ENCODE data around the gene SLC28A3. TPM values are rescaled to one million over a fixed set of nuclear protein-coding genes. Genes with fewer than 3 reads are reported as not detected.
A peak's percentile ranks its signal among the peaks of the same experiment; 100 is the strongest.

The SLC28A3 gene
- total RNA-seq, 1 experiment from 2014 or later: 0.77 TPM

DNA sequence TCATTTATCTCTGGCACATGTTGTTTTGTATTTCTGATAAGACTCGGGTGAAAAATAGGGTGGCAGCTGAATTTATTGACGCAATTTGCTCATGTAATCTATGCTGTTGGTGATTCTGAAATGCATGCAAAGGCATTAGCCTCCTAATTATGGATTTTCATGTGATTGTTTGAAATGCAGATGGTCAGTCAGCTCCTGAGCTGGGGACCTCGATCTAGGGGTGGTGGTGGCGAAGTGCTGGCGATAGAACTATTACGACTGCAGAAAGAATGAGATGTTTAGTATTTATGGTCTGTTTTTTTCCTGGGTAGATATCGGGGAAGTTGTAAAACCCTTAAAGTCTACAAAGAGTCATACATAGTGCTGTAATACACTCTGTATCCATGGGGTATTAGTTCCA, 88.6 kb downstream of the SLC28A3 start:
- intact Hi-C loops (cut with micrococcal nuclease): no loop called here
- Mint-ChIP-seq H3K4me1 (ENCODE audit: insufficient read depth, unreplicated experiment) (no peaks in the 10 kb centered on the region), H3K36me3 (ENCODE audit: insufficient read depth, unreplicated experiment) (no peaks in the 10 kb centered on the region), H3K27ac (ENCODE audit: low read depth, unreplicated experiment) (no peak overlapping the region), H3K9me3 (ENCODE audit: unreplicated experiment) (peaks cover 11% of the 10 kb centered on the region), H3K27me3 (ENCODE audit: insufficient read depth, unreplicated experiment) (no peaks in the 10 kb centered on the region), H3K4me3 (ENCODE audit: unreplicated experiment) (no peak overlapping the region)
- POLR2A ChIA-PET: interaction anchor here (1.5 kb wide), 1 partner anchor 272 kb away, joined by 7 read pairs; the partner anchor contains the start of genes HNRNPK and RMI1
- TF ChIP-seq, protein P1, sequence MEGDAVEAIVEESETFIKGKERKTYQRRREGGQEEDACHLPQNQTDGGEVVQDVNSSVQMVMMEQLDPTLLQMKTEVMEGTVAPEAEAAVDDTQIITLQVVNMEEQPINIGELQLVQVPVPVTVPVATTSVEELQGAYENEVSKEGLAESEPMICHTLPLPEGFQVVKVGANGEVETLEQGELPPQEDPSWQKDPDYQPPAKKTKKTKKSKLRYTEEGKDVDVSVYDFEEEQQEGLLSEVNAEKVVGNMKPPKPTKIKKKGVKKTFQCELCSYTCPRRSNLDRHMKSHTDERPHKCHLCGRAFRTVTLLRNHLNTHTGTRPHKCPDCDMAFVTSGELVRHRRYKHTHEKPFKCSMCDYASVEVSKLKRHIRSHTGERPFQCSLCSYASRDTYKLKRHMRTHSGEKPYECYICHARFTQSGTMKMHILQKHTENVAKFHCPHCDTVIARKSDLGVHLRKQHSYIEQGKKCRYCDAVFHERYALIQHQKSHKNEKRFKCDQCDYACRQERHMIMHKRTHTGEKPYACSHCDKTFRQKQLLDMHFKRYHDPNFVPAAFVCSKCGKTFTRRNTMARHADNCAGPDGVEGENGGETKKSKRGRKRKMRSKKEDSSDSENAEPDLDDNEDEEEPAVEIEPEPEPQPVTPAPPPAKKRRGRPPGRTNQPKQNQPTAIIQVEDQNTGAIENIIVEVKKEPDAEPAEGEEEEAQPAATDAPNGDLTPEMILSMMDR (IDR thresholded peaks at IDR 0.05; ENCODE audit: unreplicated experiment): no peak
- no TSS peak for BruUV-seq (replicated peaks)
- no peak for DNase-seq (ENCODE audit: unreplicated experiment)
- CTCF ChIA-PET: interaction anchor here (1.3 to 1.4 kb wide), 2 partner anchors 9 to 79 kb away, joined by 3 to 5 read pairs; no protein-coding TSS in a partner anchor

DNA sequence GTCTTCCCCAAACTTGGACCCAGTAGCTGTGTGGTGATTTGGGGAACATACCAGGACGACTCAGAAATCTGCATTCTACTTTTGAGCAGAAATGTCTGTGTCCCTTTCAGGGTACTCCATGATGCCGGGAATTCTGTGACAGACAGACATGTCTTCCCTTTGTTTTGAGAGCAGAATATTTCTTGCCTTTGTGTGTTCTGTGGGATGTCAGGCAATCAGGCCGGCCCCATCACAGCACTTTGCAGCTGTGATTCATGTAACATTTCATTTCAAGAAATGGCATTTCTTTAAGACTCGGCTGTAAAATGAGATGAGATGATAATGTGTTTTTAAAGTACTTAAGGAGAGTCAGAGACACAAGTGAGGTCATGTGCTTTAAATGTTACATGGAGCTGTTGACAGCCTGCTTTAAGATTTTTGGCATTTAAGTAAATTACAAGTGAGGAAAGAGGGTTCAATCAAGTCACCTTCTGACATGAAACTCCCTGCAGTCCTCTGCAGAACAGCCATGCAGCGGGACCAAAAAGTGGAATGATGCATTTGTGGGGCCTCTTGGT, 98.7 kb downstream of the SLC28A3 start:
- H3K27ac Mint-ChIP-seq (ENCODE audit: low read depth, unreplicated experiment): no peak overlapping the region
- ChIA-PET POLR2A (no interaction called here), CTCF (interaction anchor here (1.0 kb wide), 1 partner anchor 305 kb away, joined by 3 read pairs; no protein-coding TSS in a partner anchor)
- intact Hi-C loops (cut with micrococcal nuclease): no loop called here
- no peak overlapping the region for H3K4me3 Mint-ChIP-seq (ENCODE audit: unreplicated experiment)
- H3K4me1 Mint-ChIP-seq (ENCODE audit: insufficient read depth, unreplicated experiment): no peaks in the 10 kb centered on the region
- no peaks in the 10 kb centered on the region for H3K36me3 Mint-ChIP-seq (ENCODE audit: insufficient read depth, unreplicated experiment)
- no peak for DNase-seq (ENCODE audit: unreplicated experiment)
- TF ChIP-seq, protein P1 (IDR thresholded peaks at IDR 0.05; ENCODE audit: unreplicated experiment): no peak
- no TSS peak for BruUV-seq (replicated peaks)
- H3K27me3 Mint-ChIP-seq (ENCODE audit: insufficient read depth, unreplicated experiment): no peaks in the 10 kb centered on the region
- H3K9me3 Mint-ChIP-seq (ENCODE audit: unreplicated experiment): no peaks in the 10 kb centered on the region

DNA sequence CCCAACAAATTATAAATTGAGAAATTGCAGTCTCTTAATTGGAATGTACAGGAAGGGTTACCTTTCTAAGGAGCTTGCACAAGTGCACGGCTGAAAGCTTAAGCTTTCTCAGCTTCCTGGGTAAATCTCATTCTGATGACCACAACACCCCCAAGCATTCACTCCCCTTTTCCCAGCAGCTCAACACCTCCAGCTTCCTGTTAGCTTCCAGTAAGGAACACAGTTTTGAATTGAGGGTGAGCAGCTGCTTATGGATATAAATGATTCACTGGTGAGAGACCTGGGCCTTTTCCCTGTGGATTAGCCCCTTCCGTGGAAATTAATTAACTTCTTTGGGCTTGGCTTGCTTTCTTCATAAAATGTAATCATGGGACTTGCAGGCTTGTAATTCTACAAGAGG, 101.2 kb downstream of the SLC28A3 start:
- Mint-ChIP-seq H3K36me3 (ENCODE audit: insufficient read depth, unreplicated experiment) (no peaks in the 10 kb centered on the region), H3K9me3 (ENCODE audit: unreplicated experiment) (no peaks in the 10 kb centered on the region)

DNA sequence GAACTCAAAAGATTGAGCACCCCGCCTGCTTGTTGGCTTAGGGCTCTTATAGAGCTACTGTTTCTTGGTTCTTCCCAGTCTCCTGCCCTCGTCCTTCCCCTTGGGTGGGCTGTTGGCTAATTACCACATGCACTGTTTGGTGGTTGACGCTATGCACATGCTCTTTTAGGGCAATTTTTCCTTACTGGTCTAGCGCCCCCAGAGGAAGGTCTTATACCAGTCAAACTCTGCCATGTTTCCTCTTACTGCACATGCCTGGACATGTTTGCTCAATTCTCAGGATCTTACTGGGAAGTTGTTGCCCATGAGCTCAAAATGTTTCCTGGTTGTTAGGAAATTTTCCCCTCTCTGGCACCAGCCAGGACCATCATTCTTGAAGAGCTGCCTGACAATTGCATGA, 101.9 kb downstream of the SLC28A3 start:
- H3K36me3 Mint-ChIP-seq (ENCODE audit: insufficient read depth, unreplicated experiment): no peaks in the 10 kb centered on the region
- TF ChIP-seq, protein P1 (IDR thresholded peaks at IDR 0.05; ENCODE audit: unreplicated experiment): peak; percentile 24
- H3K27me3 Mint-ChIP-seq (ENCODE audit: insufficient read depth, unreplicated experiment): no peaks in the 10 kb centered on the region
- intact Hi-C loops (cut with micrococcal nuclease): no loop called here
- no TSS peak for BruUV-seq (replicated peaks)
- peak overlapping the region; percentile 89 for H3K27ac Mint-ChIP-seq (ENCODE audit: low read depth, unreplicated experiment)
- peak; percentile 26 for DNase-seq (ENCODE audit: unreplicated experiment)
- ChIA-PET CTCF (interaction anchor here (0.6 to 2.1 kb wide), 23 partner anchors 9 to 1516 kb away, joined by 3 to 17 read pairs (median 4); no protein-coding TSS in a partner anchor), POLR2A (interaction anchor here (1.0 to 1.6 kb wide), 11 partner anchors 18 to 530 kb away, joined by 3 to 5 read pairs (median 4); partner anchors contain the start of genes HNRNPK, RMI1 and UBQLN1)
- H3K9me3 Mint-ChIP-seq (ENCODE audit: unreplicated experiment): no peaks in the 10 kb centered on the region
- H3K4me1 Mint-ChIP-seq (ENCODE audit: insufficient read depth, unreplicated experiment): no peaks in the 10 kb centered on the region
- no peak overlapping the region for H3K4me3 Mint-ChIP-seq (ENCODE audit: unreplicated experiment)

More for the DNA sequence above, 101.2 kb downstream of the SLC28A3 start:
- no peak overlapping the region for H3K4me3 Mint-ChIP-seq (ENCODE audit: unreplicated experiment)
- intact Hi-C loops (cut with micrococcal nuclease): no loop called here
- no peaks in the 10 kb centered on the region for H3K4me1 Mint-ChIP-seq (ENCODE audit: insufficient read depth, unreplicated experiment)
- peak; percentile 26 for DNase-seq (ENCODE audit: unreplicated experiment)
- TF ChIP-seq, protein P1 (IDR thresholded peaks at IDR 0.05; ENCODE audit: unreplicated experiment): no peak
- POLR2A ChIA-PET: interaction anchor here (1.0 to 1.6 kb wide), 8 partner anchors 17 to 531 kb away, joined by 3 to 5 read pairs (median 4); partner anchors contain the start of genes HNRNPK, RMI1 and UBQLN1
- CTCF ChIA-PET: interaction anchor here (0.6 to 2.1 kb wide), 21 partner anchors 9 to 1515 kb away, joined by 3 to 17 read pairs (median 4); no protein-coding TSS in a partner anchor
- H3K27ac Mint-ChIP-seq (ENCODE audit: low read depth, unreplicated experiment): peak overlapping the region; percentile 89
- no peaks in the 10 kb centered on the region for H3K27me3 Mint-ChIP-seq (ENCODE audit: insufficient read depth, unreplicated experiment)
- BruUV-seq (replicated peaks): no TSS peak
